ENCODE results near the gene DHX38. TPM values are rescaled to one million over a fixed set of nuclear protein-coding genes. Genes with fewer than 3 reads are reported as not detected.

The DHX38 gene
- total RNA-seq, 4 donors from 2014 or later: 36.6 to 98.9 (median 57.5) TPM

DNA sequence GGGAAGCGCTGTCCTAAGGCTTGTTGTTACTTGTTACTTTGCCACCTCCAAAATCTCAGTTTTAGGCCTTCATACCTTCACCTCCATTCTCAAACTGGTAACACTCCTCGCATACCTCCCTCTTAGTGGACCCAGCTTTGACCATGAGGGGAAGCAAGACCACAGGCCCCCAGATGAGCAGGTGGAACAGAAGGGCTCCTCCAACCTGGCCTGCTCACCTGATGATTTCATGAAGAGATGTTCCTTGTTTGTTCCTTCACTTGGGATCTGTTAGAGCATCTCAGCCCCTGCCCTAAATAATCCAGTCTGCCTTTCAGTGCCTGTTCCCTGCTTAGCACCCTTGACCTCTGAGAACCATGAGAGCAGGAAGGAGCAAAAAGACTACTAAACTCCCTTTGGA, 28.7 kb downstream of the DHX38 start:
- Histone ChIP-seq H3K36me3 (no peaks in the 10 kb centered on the region), H3K9me3 (no peaks in the 10 kb centered on the region), H3K4me1 (peaks cover 12% of the 10 kb centered on the region), H3K27me3 (no peaks in the 10 kb centered on the region), H3K27ac (no peak overlapping the region), H3K4me3 (no peak overlapping the region)
- no peak for DNase-seq (ENCODE audit: low spot score in 2 of 2)
- TF ChIP-seq, protein P1, sequence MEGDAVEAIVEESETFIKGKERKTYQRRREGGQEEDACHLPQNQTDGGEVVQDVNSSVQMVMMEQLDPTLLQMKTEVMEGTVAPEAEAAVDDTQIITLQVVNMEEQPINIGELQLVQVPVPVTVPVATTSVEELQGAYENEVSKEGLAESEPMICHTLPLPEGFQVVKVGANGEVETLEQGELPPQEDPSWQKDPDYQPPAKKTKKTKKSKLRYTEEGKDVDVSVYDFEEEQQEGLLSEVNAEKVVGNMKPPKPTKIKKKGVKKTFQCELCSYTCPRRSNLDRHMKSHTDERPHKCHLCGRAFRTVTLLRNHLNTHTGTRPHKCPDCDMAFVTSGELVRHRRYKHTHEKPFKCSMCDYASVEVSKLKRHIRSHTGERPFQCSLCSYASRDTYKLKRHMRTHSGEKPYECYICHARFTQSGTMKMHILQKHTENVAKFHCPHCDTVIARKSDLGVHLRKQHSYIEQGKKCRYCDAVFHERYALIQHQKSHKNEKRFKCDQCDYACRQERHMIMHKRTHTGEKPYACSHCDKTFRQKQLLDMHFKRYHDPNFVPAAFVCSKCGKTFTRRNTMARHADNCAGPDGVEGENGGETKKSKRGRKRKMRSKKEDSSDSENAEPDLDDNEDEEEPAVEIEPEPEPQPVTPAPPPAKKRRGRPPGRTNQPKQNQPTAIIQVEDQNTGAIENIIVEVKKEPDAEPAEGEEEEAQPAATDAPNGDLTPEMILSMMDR (IDR thresholded peaks at IDR 0.05): no peak
- TF ChIP-seq POLR2A (IDR thresholded peaks at IDR 0.05): no peak
- no peak for TF ChIP-seq POLR2AphosphoS5 (IDR thresholded peaks at IDR 0.05)
- no peak for TF ChIP-seq EP300 (IDR thresholded peaks at IDR 0.05)
- 88% methylated on average over 2 of the region's 2 CpGs for WGBS

DNA sequence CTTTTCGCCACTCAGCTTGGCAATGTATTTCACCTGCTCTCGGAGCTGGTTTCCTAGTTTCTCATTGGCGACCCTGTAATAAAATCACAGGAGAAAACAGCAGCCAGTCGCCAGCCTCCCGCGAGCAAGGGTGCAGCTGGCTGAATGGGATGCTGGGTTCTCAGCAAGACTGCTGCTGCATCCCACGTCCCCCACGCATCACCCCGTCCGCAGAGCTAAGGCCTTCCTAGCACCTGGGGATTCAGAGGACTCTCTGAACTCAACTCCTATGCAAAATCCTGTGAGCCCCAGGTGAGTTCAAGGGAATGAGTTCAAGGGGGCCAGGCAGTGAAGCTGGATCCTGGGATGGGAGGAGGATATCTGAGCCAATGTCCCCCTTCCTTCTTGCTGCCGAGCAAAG, 29.3 kb downstream of the DHX38 start:
- DNase-seq (ENCODE audit: low spot score in 2 of 2): no peak
- 91% methylated on average over 11 of the region's 11 CpGs for WGBS

DNA sequence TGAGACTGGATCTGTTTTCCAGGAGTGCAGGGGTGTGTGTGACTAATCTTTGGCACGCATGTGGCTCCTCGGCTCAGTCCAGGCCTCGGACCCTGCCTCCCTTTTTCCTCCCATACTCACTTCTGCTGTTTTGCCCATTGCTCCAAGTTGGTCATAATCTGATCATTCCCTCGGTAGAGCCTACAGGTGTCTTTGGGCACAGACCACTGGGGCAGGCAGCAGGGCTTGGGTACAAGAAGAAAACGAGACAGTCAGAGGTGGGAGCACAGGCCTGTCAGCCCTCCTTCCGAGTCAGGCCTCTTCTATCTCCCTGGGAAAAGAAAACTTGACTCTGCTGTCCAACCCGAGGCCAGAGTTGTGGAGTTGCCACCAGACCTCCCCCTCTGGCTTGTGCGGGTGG, 29.8 kb downstream of the DHX38 start:
- no peak overlapping the region for H3K4me3 ChIP-seq
- TF ChIP-seq EP300 (IDR thresholded peaks at IDR 0.05): no peak
- TF ChIP-seq POLR2A (IDR thresholded peaks at IDR 0.05): no peak
- TF ChIP-seq POLR2AphosphoS5 (IDR thresholded peaks at IDR 0.05): no peak
- TF ChIP-seq, protein P1 (IDR thresholded peaks at IDR 0.05): no peak
- peaks cover 12% of the 10 kb centered on the region for H3K4me1 ChIP-seq
- no peaks in the 10 kb centered on the region for H3K9me3 ChIP-seq
- no peaks in the 10 kb centered on the region for H3K36me3 ChIP-seq
- H3K27ac ChIP-seq: no peak overlapping the region
- H3K27me3 ChIP-seq: no peaks in the 10 kb centered on the region
- 81% methylated on average over 8 of the region's 8 CpGs for WGBS
- DNase-seq (ENCODE audit: low spot score in 2 of 2): no peak

More for the DNA sequence above, 29.3 kb downstream of the DHX38 start:
- TF ChIP-seq, protein P1 (IDR thresholded peaks at IDR 0.05): no peak
- TF ChIP-seq POLR2A (IDR thresholded peaks at IDR 0.05): no peak
- TF ChIP-seq EP300 (IDR thresholded peaks at IDR 0.05): no peak
- no peak for TF ChIP-seq POLR2AphosphoS5 (IDR thresholded peaks at IDR 0.05)
- H3K27ac ChIP-seq: no peak overlapping the region
- H3K4me1 ChIP-seq: peaks cover 12% of the 10 kb centered on the region
- H3K4me3 ChIP-seq: no peak overlapping the region
- no peaks in the 10 kb centered on the region for H3K9me3 ChIP-seq
- no peaks in the 10 kb centered on the region for H3K36me3 ChIP-seq
- no peaks in the 10 kb centered on the region for H3K27me3 ChIP-seq

DNA sequence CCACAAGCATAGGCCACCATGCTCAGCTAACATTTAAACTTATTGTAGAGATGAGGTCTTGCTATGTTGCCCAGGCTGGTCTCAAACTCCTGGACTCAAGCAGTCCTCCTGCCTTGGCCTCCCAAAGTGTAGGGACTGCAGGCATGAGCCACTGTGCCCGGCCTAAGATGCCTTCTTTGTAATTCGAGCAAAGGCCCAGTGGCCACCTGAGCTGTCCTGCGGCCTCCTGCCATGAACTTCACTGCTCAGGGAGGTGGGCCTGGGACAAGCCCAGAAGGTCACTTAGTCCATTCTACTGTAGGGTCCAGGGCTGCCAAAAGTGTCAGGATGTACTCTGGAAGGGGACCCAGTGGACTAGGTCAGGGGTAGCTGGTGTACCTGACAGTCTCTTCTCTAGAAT, 30.5 kb downstream of the DHX38 start:
- no peak for DNase-seq (ENCODE audit: low spot score in 2 of 2)
- TF ChIP-seq, protein P1 (IDR thresholded peaks at IDR 0.05): no peak
- TF ChIP-seq EP300 (IDR thresholded peaks at IDR 0.05) (no peak), POLR2A (IDR thresholded peaks at IDR 0.05) (no peak), POLR2AphosphoS5 (IDR thresholded peaks at IDR 0.05) (no peak)
- 84% methylated on average over 3 of the region's 3 CpGs for WGBS
- no peak overlapping the region for H3K4me3 ChIP-seq
- H3K27me3 ChIP-seq: no peaks in the 10 kb centered on the region
- H3K36me3 ChIP-seq: no peaks in the 10 kb centered on the region
- H3K9me3 ChIP-seq: no peaks in the 10 kb centered on the region
- peaks cover 12% of the 10 kb centered on the region for H3K4me1 ChIP-seq
- H3K27ac ChIP-seq: no peak overlapping the region

DNA sequence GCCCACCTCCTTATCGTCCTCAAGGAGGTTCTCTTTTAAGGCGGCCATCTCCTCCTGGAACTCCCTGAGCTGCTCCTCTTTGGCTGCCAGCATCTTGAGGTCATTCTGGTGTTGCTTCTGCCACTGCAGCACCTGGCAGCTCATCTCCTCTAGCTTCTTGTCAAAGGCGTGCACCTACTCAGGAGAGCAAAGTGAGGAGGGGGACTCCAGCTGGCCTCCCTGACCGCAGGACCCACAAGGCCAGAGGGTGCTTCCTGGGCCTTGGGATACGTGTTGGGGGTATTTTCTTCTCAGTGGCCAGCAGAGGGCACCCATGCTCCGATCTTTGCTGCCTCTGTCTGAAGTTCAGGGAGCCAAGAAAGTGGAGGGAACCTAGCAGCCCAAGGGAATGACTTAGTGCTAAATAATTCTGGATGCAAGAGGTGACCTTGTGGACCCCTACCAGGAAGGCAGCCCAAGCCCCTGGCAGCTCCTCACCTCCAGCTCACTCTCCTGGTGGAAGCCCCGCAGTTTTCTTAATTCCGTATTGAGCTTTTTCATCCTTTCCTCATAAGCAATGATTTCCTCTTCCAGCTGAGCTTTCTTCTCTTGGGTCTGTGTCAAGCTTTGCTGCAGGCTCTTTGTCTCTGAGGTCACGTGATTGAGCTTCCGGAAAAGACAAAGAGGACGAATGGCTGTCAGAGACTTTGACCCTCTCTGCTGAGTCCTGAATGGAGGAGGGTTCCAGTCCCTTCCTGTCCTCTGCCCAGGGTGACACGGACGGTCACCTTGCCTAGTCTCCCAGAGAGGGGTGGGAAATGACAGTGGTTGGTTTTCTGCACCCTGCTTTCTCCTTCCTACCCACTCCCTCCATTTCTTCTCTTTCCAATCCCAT, 31.4 kb downstream of the DHX38 start:
- WGBS: 42% methylated on average over 10 of the region's 13 CpGs
- H3K4me1 ChIP-seq: peaks cover 12% of the 10 kb centered on the region
- no peak overlapping the region for H3K4me3 ChIP-seq
- H3K27ac ChIP-seq: peak overlapping the region; percentile 41
- no peaks in the 10 kb centered on the region for H3K9me3 ChIP-seq
- DNase-seq (ENCODE audit: low spot score in 2 of 2): peak in 1 of 2 donors; percentile 78
- no peak for TF ChIP-seq EP300 (IDR thresholded peaks at IDR 0.05)
- TF ChIP-seq, protein P1 (IDR thresholded peaks at IDR 0.05): peak; percentile 46 to 67
- H3K36me3 ChIP-seq: no peaks in the 10 kb centered on the region
- no peaks in the 10 kb centered on the region for H3K27me3 ChIP-seq

Data from suprapubic skin (tissue), 4 donors.